ENCODE results near the gene MBP.

The MBP gene

DNA sequence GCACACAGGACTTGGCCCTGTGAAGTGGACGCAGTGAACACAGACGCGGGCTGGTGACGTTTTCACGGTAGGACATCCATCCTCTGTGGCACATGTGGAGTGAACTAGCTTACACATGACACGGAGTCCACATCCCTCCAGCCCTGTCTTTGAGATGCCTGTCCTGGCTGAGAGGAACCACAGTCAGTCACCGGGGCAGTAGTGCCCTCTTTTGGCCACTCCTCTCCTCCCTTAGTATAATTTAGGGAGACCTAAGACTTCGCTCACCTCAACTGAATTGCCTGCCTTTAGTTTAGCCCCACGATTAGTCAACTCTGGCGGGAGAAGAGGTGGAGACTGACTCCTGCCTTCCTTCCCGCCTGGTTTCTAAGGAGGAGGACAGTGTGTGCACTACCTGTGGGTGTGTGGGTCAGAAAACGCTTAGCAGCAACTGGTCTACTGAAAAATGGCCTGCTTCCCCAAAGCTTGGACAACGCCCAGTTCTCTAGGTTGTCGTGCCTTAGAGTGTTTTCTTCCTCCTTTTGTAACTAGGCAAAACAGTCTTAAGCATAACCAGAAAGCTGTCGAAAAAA, 70.6 kb downstream of the MBP start:
- DNase-seq = peak in 1 of 2 donors; percentile 60

DNA sequence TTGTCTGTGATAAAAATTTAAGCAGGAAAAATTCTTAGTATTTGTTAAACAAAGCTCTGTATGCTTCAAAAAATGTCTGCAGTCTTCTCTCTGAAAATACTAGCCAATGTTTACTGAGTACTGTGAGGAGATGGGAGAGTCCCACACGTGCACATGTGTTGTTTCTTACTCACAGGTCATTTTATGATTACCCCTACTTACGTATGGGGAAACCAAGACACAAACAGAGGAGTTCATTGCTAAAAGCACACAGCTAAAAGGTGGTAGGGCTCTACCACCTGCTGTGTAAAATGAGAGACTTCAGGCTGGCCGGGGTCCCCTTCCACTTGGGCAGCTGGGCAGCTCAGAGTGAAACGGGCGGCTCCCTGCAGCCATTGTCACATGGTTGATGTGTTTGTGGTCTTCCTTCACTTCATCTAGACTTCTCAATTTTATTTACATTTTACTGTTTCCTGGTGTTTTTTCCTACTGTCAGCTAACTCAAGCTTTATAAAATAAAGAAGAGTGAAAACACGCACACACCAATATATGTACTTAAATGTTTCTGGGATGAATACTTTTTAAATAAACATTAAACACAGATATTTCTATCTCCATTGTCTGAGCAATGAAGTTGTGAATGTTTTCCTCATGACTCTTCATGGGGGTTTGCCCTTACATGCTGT, 71.2 kb downstream of the MBP start:
- no peak for DNase-seq

DNA sequence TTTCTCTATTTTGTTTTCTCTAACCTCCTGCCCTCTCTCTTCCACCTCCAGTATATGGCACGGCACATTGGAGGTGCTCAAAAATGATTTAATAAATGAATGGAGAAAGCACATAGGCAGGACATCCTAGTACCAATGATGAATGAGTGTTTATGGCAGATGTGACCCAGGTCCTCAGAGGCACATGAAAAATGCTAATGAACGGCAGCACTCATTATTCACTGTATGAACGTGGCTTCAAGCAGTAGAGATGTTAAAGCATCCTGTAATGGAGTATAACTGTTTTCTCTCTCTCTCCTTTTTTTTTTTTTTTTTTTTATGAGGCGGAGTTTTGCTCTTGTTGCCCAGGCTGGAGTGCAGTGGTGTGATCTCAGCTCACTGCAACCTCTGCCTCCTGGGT, 72.4 kb downstream of the MBP start:
- no peak for DNase-seq

DNA sequence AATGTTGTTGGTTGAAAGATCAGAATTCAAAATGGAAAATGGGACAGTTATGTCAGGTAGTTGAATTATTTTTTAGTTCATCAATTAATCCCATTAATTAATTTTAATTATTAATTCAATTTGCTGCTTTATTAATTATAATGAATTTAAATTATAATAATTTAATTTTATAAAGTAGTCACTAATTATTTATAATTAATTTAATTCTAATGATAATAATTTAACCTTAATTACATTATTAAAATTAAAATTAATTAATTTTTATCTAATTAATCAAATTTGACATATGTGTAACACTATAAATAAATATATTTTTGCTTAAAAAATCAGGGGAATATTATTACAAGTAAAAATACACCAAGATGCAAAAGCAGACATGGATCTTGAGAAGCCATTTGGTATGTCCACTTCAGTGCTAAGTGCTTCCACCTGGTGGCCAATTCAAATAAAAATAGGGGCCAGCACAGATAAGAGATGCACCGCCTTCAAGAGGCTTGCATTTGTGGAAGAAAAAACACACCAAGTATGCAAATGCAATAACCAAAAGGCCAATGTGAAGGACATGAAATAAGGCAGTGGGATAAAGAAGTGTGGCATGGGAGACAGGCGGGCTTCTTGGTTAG, 73.2 kb downstream of the MBP start:
- no peak for DNase-seq

DNA sequence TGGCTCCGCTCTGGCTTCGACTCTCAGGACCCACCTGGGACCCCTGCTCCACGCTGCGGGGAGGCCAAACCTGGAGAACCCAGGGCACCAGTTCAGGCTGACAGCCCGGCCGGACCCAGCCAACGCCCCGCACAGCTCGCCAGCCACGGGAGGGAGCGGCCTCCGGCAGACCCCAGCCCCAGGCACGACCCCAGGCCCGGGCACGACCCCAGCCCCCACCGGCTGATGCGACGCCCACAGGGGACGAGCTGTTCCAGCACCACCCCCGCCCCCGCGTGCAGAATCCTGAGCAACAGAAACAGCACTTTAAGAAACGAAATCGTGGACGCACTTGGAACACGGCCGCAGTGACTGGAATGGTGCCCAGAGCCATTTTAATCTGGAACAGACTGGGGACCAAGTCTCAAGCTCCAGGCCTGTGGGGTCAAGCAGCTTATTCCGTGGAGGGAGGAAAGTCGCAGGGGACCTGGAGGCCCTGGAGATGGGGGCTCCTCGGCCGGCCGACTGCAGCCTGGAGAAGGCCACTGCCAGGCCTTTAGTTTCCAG, 74.2 kb downstream of the MBP start:
- DNase-seq = no peak

DNA sequence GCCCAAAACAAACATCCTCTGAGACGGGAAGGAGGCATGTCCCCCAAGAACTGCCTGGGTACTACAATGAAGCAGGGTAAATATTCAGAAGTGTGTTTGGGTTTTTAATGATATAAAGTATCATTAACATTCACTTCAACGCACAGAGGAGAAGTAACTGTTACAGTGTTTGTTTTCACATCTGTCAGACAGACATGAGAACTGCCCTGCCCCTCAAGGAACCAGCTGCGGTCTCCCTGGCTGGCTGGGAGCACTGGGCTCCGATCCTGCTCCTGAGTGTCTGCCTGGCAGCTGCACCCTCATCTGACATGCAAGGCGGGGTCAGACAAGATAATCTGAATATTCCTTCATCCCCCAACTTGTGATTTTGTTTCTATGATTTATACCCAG, 75.6 kb downstream of the MBP start:
- no peak for DNase-seq

DNA sequence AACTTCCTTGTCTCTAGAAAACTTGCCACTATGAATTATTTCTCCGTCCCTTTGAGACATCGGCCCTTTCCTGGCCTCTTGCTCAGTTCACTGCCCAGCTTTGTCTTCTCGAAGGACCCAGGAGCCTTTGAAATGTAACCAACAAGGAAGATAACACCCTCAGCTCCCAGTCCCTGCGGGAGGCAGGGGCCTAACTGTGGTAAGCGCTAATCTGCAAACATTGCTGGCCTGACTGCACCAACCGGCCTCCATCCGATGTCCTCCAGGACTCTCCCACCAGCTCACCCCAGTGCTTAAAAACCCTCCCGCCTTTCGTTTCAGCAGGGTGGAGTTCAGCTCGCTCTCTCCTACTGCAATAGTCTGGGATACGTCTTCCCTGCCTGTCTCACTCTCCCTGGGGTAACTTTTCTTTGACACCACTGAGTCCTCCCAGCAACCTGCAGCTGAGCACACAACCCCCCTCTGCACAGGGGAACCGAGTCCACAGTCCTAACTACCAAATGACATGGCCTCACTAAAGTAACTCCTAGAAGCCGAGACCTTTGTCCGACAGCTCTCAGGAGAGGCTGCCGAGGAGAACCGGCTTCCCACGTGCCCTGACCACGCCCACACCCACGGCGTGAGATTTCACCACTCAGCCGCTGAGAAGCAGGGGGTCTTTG, 76.1 kb downstream of the MBP start:
- no peak for DNase-seq

DNA sequence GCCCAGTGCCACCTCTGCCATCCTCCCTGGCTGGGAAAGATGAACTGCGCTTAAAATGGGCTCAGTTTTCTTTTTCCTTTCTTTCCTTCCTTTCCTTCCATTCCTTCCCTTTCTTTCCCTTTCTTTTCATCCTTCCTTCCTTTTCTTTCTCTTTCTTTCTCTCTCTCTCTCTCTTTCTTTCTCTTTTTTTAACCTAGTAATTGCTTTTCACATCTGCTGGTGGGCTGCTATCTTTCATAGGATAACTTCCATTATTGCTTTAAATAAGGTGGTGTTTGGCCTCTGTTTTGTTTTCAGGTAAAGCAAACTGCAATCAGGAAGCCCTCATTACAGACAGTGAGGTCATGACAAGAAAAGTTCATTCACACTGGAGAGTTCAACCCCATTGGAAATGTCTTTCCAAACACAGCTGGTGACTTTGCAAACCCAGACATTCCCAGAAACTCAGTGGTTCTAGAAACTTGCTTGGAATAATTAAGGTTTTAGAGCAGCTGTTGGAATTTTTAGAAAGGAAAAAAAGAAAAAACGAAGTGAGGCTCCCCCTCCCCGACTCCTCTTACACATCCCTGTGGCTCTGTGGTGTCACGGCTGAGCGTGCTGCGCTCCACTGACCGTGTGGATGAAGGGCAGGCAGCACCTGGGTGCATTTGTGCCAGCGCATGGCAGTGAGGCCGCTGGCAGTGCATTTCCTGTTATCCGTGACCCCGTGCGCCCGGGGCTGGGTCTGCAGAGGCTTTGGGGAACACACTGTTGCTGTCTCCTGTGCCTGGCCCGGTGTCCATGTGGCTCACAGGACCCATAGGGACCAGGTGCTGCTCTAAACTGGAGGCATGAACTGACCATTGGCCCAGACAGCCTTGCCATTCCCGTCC, 76.9 kb downstream of the MBP start:
- no peak for DNase-seq

DNA sequence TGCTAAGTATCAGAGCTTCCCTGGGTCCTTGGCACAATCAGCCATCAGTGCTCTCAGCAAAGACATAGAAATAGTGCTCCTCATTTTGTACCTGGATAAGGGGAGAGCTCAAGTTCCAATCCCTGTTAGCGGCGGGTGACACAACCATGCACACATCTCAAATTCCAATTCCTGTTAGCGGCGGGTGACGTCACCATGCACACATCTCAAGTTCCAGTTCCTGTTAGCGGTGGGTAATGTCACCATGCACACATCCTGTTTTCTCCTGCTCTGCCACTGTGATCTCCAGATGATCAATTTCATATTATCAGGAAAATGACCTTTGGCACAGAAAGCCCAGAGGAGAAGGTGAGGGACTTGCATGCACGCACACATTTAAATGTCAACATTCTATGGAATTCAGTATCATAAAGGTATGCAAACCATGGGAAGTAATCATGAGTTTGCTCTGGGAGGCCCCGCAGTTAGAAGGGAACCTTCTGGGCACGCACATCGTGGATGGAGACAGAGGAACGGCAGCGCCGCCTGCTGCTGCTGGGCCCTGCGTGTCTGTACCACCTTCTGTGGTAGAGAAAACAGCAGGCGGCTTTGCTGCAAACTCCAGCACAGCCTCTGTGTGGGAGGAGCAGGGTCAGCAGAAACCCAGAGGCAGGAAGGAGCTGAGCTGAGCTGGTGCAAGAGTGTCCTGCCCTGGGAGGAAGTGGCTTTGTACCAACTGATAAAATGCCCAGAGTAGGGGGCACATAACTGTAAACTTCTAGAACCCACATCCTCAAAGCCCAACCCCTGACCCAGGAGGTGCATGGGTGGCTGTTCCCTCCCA, 77.8 kb downstream of the MBP start:
- peak; percentile 72 to 88 for DNase-seq

DNA sequence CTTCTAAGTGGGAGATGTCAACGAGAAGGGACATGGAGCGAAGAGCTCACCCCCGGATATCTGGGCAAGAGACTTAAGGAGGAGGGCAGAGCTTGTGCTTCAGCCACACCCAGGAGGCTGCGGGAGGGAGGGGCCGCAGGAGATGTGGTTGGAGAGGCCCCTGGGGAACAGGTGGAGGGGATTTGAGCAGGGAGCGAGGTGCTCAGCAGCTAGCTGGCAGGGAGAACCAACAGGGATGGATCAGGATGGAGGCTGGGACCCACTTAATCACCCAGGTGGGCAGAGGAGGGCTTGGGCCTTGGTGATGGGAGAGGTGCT, 78.3 kb downstream of the MBP start:
- no peak for DNase-seq

DNA sequence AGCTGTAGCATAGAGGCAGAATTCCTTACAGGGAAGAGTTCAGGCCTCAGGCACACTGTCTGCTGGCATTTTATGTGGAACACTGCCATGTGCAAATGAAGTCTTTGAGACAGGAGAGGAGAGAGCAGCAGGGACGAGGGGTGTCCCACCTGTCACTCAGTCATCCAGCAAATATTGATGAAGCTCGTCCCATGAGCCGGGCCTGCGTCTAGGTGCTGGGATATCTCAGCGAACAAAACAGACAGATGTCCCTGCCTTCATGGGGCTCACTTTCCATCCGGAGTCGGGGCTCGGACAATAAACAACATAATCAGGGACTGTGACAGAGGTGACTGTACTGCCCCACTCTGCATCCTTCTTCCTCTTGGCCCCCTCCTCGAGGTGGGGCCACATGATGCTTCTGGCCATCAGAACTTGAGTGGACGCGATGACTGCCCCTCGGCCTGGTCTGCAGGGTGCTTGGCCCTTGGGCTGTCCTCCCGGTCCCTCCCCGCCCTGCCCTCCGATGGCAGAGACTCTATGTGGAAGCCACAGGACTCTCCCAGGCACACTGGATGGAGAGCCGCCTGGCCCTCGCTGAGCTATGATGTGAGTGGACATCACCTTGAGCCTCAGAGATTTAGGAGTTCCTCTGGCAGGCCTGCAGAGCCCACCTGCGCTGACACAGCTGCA, 78.8 kb downstream of the MBP start:
- no peak for DNase-seq

DNA sequence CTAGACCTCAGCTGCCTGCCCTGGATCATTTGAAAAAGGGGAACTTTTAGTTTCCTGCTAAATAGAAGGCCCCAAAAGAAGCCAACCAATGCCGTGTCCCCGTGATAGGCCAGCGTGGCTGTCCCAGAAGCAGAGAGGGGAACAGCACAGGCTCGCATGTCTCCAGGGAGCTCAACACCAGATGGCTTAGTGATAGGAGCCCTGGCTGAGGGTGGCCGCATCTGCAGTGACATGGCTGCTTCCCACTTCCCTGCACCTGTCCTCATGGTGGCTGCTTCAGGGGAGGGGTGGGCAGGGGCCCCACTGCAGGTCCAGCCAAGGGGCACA, 79.6 kb downstream of the MBP start:
- peak in 1 of 2 donors; percentile 77 for DNase-seq

DNA sequence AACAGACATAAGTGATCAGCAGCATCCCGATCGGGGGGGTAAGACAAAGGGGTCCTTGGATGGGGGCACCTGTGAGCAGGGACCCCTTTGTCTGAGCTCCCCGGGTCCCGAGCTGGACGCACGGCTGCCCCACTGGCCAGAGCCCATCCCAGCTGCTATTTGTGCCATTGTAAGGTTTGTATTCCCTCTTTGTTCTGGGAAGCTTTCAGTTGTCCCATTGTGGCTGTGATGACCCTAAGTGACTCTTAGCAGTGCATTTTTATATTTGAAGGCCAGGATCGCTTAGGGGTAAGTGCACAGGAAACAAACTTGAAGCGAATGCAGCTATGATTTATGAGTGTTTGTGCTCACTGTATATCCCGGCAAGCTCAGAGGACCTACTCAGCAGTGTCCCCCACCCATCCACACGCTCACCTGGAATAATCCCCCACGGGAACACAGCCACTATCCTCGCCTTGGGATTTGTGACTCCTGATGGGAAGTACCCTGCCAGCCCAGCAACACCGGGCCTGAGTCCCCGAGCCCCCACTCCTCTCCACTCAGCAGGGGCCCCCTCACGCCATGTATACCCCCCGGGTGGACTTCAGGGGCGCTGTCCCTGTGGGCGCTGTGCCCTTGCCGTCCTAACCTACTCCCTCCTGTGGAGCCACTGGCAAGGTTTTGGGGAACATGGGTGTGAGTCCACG, 80.1 kb downstream of the MBP start:
- no peak for DNase-seq

DNA sequence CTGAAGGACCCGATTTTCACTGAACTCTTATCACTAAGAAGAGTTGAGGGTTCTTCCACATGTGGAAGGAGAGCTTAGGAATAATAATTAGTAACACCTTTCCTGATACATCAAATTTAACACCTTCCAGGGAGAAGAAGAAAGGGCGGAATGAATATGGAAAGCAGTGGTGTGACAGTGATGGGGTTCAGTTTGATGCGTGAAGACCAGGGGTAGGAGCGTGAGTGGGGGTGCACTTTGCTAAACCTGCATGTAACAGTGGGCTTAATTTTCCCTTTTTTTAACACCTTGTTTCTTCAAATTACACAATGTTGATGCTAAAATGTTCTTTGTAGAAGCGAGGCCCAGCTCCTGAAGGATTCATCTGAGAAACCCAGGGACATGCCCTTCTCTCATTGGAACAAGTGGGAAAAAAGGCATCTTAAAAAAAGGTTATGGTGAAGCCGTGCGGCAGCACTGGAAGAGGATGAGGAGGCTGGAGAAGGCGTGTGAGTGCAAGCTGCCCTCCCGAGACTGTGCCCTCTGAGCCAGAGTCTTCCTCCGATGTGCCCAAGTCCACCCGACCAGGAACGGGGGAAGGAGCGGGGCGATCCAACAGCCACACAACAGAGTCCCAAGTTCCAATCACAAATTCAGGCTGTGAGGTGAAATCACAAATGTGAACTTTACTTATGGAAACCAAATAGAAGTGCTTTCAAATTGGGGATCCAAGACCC, 80.8 kb downstream of the MBP start:
- DNase-seq = no peak

DNA sequence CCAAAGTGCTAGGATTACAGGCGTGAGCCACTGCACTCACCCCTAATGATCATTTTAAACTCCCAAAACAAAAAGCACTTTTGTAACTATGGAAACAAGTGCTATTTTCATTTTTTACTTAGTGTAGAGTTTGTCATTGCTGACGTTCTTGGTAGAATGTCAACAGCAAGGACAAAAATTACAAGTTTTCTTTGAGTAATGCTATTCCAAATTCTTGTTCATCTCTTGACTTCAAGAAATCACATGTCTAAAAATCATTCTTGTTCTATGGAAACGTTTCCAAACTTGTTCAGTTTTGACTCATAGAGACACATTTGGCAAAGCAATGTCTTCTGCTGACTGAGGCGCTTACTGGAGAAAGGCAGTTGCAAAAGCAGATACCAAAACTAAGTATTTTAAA, 82.6 kb downstream of the MBP start:
- no peak for DNase-seq

DNA sequence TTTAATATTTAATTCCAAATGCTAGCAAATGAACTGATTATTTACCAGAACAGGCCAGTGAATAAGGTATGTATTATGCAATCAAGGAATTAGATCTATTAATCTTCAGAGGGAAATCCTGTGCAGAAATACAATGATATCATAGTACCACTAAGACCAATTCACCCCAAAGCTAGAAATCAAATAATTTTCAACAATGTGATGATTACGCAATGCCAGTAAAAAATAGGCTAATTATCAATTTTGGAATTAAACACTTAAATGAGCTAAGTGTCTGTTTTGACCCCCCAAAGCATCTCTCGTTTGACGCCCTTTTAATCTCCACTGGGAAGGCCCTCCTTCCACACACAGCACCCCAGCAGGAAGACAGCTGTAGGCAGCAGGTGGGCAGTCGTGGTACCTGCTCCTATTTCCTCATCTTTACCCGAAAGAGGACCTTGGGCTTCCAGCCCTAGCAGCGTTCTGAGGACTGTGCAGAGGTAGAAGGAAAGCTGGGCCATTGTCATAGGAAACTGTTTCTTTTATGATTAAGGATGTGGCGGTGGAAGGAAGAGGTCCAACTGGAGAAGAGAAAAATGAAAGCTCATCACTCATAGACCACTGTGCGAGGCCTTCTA, 84.7 kb downstream of the MBP start:
- DNase-seq = no peak

DNA sequence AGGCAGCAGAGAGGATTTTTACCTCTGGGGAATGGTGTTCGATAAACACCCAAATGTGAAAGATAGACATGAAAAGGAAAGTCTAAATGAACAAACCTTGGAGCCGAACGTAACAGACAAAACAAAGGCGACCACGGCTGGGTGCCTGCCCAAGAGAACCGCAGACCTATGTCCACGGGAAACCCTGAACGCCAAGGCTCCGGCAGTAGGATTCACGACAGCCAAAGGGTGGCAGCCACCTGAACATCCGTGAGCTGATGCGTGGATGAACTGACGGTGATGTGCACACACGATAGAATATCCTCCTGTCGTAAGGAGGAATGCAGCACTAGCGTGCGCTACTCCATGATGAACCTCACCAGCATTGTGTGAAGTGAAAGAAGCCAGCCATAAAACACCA, 85.6 kb downstream of the MBP start:
- no peak for DNase-seq

DNA sequence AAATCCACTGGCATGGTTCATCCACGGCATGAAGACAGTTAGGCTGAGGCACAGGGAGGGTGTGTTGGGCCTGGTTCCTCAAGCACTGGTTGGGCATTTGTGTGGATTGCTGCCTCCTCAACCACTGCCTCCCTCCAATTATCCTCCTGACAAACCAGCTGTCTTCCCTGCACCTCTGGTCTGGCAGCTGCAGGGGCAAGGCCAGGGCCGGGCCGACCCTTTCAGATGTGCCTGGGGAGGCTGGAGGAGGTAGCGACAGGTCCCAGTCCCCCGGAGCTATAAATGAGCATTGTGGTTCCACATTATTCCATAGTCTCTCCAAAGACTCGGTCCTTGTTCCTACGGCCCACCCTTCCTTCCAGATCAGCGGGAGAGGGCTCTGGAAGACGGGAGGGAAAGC, 86.2 kb downstream of the MBP start:
- DNase-seq = no peak

DNA sequence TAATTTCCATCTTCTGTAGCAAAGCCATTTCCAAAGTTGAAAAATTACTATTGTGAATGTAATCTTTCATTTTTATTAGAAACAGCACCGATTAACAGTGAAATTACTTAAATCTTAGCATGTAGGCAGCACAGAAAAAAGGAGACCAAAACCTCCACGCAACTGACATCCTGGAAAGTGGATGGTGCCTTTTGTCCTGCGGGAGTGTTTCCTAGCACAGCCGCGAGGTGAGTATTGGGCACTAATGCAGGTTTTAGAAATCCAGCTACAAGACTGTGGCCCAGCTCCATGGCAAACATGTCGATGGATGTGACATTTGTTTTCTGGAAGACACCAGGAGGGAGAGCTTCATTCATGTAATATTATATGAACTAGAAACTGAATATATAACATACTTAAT, 86.9 kb downstream of the MBP start:
- no peak for DNase-seq

All from bone marrow (tissue), 2 donors.